Calu3 (cell line): Measurements from ENCODE around the gene ASPHD1. TPM values are rescaled to one million over a fixed set of nuclear protein-coding genes. Genes with fewer than 3 reads are reported as not detected.

ENCODE experiments used
- BruUV-seq: library from RNA; stranded (reverse); fragments of 400-500 nt; replicated peaks from 2 replicates; lab custom pipeline; 2021; lab: Mats Ljungman, UMichigan
- CTCF ChIA-PET: fragments of 300-600 bp; sonication (Branson Sonifier 250); formaldehyde crosslinking; loops from one replicate; lab custom pipeline; 2022; ENCODE audit warnings: antibody characterized with exemption; lab: Charles Lee
- DNase-seq: peaks from one replicate; pipeline ENCODE4 v3.0.0; 2022
- H3K27ac Mint-ChIP-seq: one replicate; pipeline ENCODE4 v1.8.0; 2022; ENCODE audit warnings: mixed read lengths; ENCODE audit not compliant: unreplicated experiment
- H3K27me3 Mint-ChIP-seq: one replicate; pipeline ENCODE4 v1.8.0; 2022; ENCODE audit warnings: mixed read lengths; ENCODE audit not compliant: unreplicated experiment
- H3K36me3 Mint-ChIP-seq: one replicate; pipeline ENCODE4 v1.8.0; 2022; ENCODE audit warnings: mild to moderate bottlenecking, moderate library complexity, mixed read lengths; ENCODE audit not compliant: insufficient read depth, unreplicated experiment
- H3K4me1 Mint-ChIP-seq: one replicate; pipeline ENCODE4 v1.8.0; 2022; ENCODE audit warnings: mild to moderate bottlenecking, low read depth, mixed read lengths; ENCODE audit not compliant: unreplicated experiment
- H3K4me3 Mint-ChIP-seq: one replicate; pipeline ENCODE4 v1.8.0; 2022; ENCODE audit warnings: mild to moderate bottlenecking, low read depth, moderate library complexity, mixed read lengths; ENCODE audit not compliant: unreplicated experiment
- H3K9me3 Mint-ChIP-seq: one replicate; pipeline ENCODE4 v1.8.0; 2022; ENCODE audit warnings: low read depth, mixed read lengths; ENCODE audit not compliant: unreplicated experiment
- CTCF ChIP-seq: fragments of 200-600 bp; IDR thresholded peaks from one replicate; pipeline ENCODE4 v1.8.0; 2022; ENCODE audit warnings: antibody characterized with exemption; ENCODE audit not compliant: unreplicated experiment
- intact Hi-C: fragments of 100-400 bp; cut with micrococcal nuclease; formaldehyde crosslinking; loops from one replicate; pipeline ENCODE4 v1.10.0; 2022; ENCODE audit not compliant: unreplicated experiment
- total RNA-seq: library from RNA; stranded (reverse); gene quantifications from 2 replicates; pipeline ENCODE4 v1.2.3, GENCODE V29; 2022

The ASPHD1 gene
- total RNA-seq, 1 experiment from 2014 or later = 54.1 TPM

DNA sequence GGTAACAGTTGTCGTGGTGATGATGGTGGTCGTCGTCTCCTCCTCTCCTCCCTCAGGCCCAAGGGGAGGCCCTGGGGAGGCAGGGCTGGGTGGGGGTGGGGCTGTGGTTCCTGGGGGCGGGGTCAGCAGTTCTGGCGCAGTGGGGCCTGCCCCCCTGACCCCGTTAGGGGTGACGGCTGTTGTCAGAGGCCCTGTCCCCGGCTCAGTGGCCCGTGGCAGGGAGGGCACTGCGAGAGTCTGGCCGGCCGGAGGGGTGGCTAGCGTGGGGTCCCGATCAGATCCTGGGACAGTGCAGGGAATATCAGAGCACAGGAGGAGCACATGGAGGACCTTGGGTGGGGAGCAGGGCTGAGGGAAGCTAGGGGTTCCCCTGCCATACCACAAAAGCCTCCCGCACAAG lies 3.4 kb upstream of the ASPHD1 start:
- no peak for TF ChIP-seq CTCF
- H3K4me1 Mint-ChIP-seq = peaks cover 10% of the 10 kb centered on the region
- H3K4me3 Mint-ChIP-seq = no peak overlapping the region
- no peak for DNase-seq
- H3K9me3 Mint-ChIP-seq = no peaks in the 10 kb centered on the region
- intact Hi-C loops = loop anchor here (5.0 kb wide), 1 partner anchor 35 kb away; the partner anchor contains the start of gene CDIPT
- H3K36me3 Mint-ChIP-seq = peaks cover 29% of the 10 kb centered on the region
- H3K27ac Mint-ChIP-seq = no peak overlapping the region
- CTCF ChIA-PET = no interaction called here
- H3K27me3 Mint-ChIP-seq = no peaks in the 10 kb centered on the region
- no TSS peak for BruUV-seq

DNA sequence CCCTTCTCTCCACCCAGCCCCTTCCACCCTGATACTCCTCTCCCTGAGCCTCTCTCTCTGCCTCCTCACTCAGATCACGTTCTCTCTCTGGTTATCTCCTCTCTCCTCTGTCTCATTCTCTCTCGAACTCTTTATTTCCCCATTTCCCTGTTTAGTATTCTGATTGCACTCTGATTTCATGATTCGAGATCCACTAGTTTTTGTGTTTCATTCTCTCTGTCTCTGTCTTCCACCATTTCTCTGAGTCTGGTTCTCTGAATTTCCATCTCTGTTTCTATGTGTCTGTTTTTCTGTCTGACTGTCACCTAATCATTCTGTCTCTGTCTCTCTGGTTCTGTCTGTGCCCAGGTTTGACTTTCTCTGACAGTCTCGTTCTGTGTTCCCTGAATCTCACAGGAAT lies 3.0 kb upstream of the ASPHD1 start:
- H3K4me1 Mint-ChIP-seq = peaks cover 15% of the 10 kb centered on the region
- TF ChIP-seq CTCF = no peak
- no peaks in the 10 kb centered on the region for H3K27me3 Mint-ChIP-seq
- no peak overlapping the region for H3K4me3 Mint-ChIP-seq
- H3K36me3 Mint-ChIP-seq = peaks cover 34% of the 10 kb centered on the region
- no peaks in the 10 kb centered on the region for H3K9me3 Mint-ChIP-seq
- intact Hi-C loops = loop anchor here (5.0 kb wide), 1 partner anchor 35 kb away; the partner anchor contains the start of gene CDIPT
- no TSS peak for BruUV-seq
- DNase-seq = no peak
- no peak overlapping the region for H3K27ac Mint-ChIP-seq
- CTCF ChIA-PET = no interaction called here

DNA sequence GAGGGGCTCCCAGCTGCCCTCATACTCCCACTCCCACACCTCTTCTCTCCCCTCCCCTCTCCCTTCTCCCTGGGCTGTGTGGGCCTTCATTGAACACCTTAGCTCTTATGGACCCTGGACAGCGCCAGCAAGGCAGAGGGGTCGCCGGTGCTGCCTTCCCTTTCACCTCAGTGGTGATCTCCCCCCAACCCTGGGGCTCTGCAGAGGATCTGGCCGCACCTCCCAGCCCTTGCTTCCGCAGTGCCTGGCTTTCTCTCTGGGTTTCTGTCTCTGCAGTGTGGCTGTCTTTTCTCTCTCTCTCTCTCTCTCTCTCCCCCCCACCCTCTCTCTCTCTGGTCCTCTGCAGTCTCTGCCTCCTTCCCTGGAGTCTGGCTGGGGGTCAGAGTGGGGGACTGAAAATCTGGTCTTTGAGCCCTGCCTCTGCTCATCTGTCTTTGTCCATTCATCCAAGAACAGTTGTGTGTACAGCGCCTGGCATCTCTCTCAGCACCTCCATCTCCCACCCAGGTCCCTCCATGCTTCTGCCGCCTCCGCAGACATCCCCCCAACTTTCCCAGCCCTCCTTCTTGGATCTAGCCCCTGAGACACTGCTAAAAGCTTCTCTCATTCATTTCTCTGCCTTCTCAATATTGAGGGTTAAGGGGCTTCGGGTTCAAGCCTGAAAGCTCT lies 2.0 kb upstream of the ASPHD1 start:
- CTCF ChIA-PET = interaction anchor here (0.6 to 1.4 kb wide), 2 partner anchors 148 to 197 kb away, joined by 6 to 7 read pairs; no protein-coding TSS in a partner anchor
- no TSS peak for BruUV-seq
- Mint-ChIP-seq H3K27me3 (no peaks in the 10 kb centered on the region), H3K4me3 (peak overlapping the region; percentile 89), H3K36me3 (peaks cover 39% of the 10 kb centered on the region), H3K27ac (peak overlapping the region; percentile 41), H3K9me3 (no peaks in the 10 kb centered on the region), H3K4me1 (peaks cover 17% of the 10 kb centered on the region)
- no peak for TF ChIP-seq CTCF
- DNase-seq = no peak
- intact Hi-C loops = loop anchor here (2.0 to 5.0 kb wide), 2 partner anchors 36 to 107 kb away; partner anchors contain the start of gene CDIPT

- Mint-ChIP-seq H3K4me1 (peaks cover 24% of the 10 kb centered on the region), H3K4me3 (peak overlapping the region; percentile 89), H3K27ac (peak overlapping the region; percentile 41), H3K36me3 (peaks cover 46% of the 10 kb centered on the region), H3K27me3 (no peaks in the 10 kb centered on the region), H3K9me3 (no peaks in the 10 kb centered on the region)
- peak; percentile 87 for DNase-seq
- BruUV-seq = TSS peak; percentile 82
- intact Hi-C loops = loop anchor here (2.0 to 5.0 kb wide), 2 partner anchors 37 to 106 kb away; partner anchors contain the start of gene CDIPT
- no peak for TF ChIP-seq CTCF
- CTCF ChIA-PET = interaction anchor here (0.6 to 2.5 kb wide), 19 partner anchors 11 to 966 kb away, joined by 3 to 10 read pairs (median 4); partner anchors contain the start of genes KCTD13, KIF22, PAGR1 and TAOK2
Measured at GRCh38 chr16:29898804-29899515, 1.3 kb upstream of the ASPHD1 start.
